ENCODE measurements around the gene IL10RB.
"Not testable (repeated sequence)": the region's sequence is repeated elsewhere in the genome, so short reads cannot be mapped to it uniquely, and the experiment has no call there.

The IL10RB gene

DNA sequence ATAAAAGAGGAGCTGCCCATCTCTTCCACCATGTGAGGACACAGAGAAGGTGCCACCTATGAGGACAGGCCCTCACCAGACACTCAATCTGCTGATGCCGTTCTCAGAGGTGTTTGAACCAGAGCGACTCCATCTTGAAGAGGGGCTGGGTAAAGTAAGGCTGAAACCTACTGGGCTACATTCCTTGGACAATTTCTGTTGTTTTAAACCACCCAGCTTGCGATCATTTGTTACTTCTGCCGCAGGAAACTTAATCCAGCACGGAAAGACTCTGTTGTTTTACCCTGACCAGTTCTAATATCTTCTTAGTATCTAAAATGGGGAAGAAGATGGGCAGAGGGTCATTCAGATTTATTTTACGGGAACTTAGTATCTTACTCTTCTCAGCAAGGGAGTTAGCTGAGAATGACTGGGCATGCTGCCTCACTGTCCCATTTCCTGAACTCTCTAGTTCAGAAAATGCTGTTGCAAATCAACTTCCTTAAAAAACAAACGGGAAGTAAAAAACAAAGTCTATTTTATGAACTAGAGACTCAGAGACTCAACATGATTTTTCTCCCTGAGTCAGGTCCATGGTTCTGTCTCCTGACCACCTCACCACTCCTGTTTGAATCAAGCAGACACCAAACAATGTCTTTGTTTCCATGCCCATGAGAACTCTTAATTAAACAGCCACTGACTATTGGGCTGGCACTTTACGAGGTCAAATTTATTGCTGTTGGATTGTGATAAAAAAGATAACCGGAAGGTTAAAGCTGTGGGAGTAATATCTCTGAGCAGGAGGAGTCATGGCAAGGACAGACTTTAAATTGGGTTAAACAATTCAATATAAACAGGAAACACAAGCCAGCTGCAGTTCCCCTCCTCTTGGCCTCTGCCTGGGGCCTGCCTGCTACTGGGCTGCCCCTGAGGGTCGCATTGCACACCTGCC, 34.8 kb downstream of the IL10RB start:
- in situ Hi-C loops (cut with HindIII; ENCODE audit: low sequenced_read_pairs) = no loop called here

GRCh38 chr21:33301632-33302002, 35.5 kb downstream of the IL10RB start:
- in situ Hi-C loops (cut with HindIII; ENCODE audit: low sequenced_read_pairs) = no loop called here

- in situ Hi-C loops (cut with HindIII; ENCODE audit: low sequenced_read_pairs) = no loop called here
Measured at GRCh38 chr21:33302055-33302454, 35.9 kb downstream of the IL10RB start.

DNA sequence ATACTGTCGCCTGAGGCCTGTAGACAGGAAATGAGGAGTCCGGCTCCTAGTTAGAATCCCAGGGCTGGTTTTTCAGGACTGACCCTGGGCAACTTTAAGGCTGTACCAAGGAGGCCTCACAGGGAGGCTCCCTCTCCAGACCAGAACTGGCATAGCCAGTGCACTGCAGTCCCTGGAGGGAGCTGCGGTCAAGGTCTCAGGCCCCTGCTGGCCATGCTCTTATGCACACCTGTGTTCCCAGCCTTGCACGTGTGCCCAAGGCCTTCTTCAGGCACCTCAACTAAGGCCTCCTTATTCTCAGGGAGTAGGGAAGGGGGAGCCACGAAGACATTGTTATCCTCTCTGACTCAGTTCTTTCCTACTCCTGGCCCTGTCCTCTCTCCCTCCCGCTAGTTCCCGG, 36.6 kb downstream of the IL10RB start:
- in situ Hi-C loops (cut with HindIII; ENCODE audit: low sequenced_read_pairs) = no loop called here

DNA sequence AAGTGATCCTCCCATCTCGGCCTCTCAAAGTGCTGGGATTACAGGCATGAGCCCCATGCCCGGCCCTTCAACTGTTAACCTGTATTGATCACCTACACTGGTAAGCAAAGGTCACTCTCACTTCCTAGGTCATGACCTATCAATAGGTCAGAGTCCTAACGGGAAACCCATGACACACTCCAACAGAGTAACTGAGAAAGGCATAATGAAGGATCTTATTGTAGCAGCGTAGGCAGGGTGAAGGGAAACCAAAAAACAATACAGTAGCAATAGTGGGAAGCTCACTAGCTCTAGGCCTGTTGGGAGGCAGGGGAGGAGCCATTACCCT, 39.1 kb downstream of the IL10RB start:
- in situ Hi-C loops (cut with HindIII; ENCODE audit: low sequenced_read_pairs) = no loop called here

GRCh38 chr21:33305938-33306337, 39.8 kb downstream of the IL10RB start:
- in situ Hi-C loops (cut with HindIII; ENCODE audit: low sequenced_read_pairs) = no loop called here

- in situ Hi-C loops (cut with HindIII; ENCODE audit: low sequenced_read_pairs) = no loop called here
Measured at GRCh38 chr21:33308586-33309490, 42.7 kb downstream of the IL10RB start.

DNA sequence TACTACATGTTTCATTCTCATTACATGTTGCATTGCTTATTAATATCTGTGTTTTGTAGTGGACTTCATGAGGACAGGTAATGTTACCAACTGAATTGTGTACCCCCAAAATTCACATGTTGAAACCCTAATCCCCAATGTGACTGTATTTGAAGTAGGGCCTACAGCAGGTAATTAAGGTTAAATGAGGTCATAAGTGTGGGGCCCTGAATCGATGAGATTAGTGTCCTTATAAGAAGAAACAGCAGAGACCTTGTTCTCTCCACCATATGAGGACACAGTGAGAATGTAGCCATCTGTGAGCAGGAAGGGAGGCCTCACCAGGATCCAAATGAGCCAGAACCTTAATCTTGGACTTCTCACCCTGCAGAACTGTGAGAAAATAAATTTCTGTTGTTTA, 43.6 kb downstream of the IL10RB start:
- in situ Hi-C loops (cut with HindIII; ENCODE audit: low sequenced_read_pairs) = loop anchor here (5.0 kb wide), 2 partner anchors 32 to 38 kb away; no protein-coding TSS in a partner anchor

DNA sequence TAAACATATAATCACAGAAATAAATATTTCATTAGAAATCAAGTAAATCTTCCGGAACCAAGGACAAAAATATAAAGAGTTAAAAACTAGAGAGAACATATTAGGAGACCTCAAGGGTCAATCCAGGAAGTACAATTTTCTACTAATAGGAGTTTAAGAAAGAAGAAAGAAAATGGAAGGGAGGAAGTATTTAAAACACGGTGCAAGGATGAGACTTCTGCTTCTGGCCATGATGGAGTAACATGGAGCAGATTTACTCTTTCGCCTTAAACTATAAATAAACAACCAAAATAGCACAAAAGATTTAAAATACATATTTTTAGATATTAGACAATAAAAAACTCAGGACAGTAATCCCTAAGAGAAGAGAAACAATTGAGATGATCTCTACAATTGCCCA, 46.0 kb downstream of the IL10RB start:
- in situ Hi-C loops (cut with HindIII; ENCODE audit: low sequenced_read_pairs) = loop anchor here (5.0 kb wide), 2 partner anchors 35 kb away; no protein-coding TSS in a partner anchor

DNA sequence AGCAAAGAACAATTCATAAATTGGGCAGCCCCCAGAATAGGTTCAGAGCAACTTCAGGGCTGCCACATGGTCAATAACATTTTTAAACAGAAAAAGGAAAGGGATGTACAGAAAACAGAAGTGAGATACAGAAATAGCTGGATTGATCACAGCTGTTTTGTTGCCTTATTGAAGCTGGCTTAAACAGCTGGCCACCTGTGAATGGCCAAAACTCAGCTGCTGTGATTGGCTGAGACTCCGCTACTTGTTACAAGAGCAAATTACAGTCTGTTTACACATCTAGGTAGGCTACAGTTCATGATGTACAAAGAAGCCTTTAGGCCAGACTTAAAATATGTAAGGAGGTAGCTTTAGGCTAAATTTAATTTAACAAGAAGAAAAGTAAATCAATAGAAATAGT, 47.0 kb downstream of the IL10RB start:
- in situ Hi-C loops (cut with HindIII; ENCODE audit: low sequenced_read_pairs) = loop anchor here (5.0 kb wide), 2 partner anchors 34 to 36 kb away; no protein-coding TSS in a partner anchor

DNA sequence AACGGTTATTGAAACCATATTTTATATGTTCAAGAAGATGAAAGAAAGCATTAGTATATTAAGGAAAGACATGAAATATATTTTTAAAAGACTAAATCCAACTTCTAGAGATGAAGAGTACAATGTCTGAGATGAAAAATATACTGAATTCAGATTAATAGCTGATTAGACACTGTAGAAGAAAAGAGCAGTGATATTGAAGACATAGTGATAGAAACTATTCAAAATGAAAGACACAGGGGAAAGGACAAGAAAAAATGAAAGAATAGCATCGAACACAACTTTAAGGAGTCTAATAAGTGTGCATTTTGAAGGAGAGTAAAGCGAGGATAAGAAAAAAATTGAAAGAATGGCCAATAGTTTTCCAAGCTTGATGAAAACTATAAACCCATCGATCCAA, 47.4 kb downstream of the IL10RB start:
- in situ Hi-C loops (cut with HindIII; ENCODE audit: low sequenced_read_pairs) = loop anchor here (5.0 kb wide), 2 partner anchors 34 to 36 kb away; no protein-coding TSS in a partner anchor

GRCh38 chr21:33314111-33314510, 47.9 kb downstream of the IL10RB start:
- in situ Hi-C loops (cut with HindIII; ENCODE audit: low sequenced_read_pairs) = loop anchor here (5.0 kb wide), 2 partner anchors 33 to 37 kb away; no protein-coding TSS in a partner anchor

DNA sequence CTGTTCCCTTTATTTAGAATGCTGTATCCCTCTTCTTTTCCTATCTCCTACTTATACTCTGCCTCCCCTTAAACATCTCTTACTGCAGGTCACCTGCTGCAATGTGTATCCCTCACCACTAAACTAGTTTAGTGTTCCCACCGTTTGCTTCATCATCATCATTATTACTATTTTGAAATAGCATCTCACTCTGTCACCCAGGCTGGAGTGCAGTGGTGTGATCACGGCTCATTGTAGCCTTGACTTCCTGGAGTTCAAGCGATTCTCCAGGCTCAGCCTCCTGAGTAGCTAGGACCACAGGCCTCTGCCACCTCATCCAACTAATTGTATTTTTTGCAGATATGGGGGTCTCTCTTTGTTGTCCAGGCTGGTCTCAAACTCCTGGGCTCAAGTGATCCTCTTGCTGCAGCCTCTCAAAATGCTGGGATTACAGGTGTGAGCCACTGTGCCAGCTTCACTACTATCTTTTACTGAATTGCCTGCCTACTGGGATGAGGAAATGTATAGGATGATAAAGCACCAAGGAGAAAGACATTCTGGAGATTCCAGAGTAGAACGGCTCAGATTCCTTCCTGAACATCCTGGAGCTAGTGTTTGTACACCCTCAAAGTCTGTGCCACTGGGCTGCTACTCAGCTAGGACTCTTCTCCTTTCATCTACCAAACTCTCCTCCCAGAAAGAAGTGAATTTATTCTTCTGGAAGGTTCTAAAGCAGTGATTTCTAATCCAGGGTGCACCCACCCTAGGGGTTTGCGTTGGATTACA, 50.0 kb downstream of the IL10RB start:
- in situ Hi-C loops (cut with HindIII; ENCODE audit: low sequenced_read_pairs) = no loop called here

DNA sequence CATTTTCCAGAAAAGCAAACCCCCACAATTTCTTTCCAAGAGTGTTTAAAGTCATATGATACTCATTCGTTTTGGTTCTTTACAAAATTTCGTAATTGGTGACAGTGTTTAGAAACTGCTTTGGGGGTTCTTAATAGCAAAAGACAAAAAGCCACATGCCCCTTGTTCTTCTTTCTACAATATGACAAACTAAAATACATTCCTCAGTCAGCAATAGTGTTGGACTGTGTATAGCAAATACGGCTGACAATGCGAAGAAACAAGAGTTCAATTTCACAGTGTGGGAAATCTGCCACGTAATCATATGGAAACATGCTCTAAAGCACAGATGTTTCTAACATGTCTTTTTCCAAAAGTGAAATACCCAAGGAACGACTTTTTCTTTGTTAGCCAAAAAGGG, 51.0 kb downstream of the IL10RB start:
- in situ Hi-C loops (cut with HindIII; ENCODE audit: low sequenced_read_pairs) = no loop called here

DNA sequence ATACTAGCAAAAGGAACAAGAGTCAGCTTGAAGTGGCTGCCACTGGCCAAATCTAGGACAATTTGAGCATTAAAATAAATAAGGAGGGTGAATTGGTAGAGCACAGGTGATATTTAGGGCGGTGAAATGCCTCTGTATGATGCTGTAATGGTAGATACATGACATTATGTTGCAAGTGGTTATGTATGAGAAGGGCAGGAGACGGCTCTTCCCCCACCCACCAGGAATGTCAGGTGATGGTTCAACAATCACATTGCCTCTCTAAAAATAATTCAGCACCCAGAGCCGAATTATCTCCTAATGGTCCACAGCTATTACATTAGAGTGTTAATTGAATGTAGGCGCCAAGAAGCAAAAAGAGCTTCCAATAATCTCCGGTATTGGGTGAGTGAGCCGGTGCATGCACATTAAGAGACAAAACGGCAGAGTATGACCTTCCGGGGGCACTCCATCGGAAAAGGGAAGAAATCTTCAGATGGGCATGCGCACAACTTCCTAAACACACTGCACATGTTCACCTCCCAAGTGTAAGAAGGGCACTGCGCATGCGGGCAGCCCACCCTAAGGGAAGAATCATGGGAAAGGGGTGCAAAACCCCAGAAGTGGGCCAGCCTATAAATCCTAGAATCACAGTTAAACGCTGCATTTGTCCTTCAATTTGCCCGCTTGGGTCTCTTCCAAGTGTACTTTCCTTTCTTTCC, 51.8 kb downstream of the IL10RB start:
- in situ Hi-C loops (cut with HindIII; ENCODE audit: low sequenced_read_pairs) = no loop called here

DNA sequence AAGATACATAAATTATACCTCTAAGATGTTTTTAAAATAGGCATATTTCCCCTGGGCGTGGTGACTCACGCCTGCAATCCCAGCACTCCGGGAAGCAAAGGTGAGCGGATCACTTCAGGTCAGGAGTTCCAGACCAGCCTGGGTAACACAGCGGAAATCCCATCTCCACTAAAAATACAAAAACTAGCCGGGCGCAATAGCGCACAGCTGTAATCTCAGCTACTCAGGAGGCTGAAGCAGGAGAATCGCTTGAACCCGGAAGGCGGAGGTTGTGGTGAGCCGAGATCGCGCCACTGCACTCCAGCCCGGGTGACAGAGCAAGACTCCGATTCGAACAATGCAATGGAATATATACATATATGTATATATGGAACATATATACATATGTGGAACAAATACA, 54.8 kb downstream of the IL10RB start:
- in situ Hi-C loops (cut with HindIII; ENCODE audit: low sequenced_read_pairs) = not testable (repeated sequence)

DNA sequence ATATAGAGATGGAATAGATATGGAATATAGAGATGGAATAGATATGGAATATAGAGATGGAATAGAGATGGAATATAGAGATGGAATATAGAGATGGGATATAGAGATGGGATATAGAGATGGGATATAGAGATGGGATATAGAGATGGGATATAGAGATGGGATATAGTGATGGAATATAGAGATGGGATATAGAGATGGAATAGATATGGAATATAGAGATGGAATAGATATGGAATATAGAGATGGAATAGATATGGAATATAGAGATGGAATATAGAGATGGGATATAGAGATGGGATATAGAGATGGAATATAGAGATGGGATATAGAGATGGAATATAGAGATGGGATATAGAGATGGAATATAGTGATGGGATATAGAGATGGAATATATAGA, 57.4 kb downstream of the IL10RB start:
- in situ Hi-C loops (cut with HindIII; ENCODE audit: low sequenced_read_pairs) = not testable (repeated sequence)

DNA sequence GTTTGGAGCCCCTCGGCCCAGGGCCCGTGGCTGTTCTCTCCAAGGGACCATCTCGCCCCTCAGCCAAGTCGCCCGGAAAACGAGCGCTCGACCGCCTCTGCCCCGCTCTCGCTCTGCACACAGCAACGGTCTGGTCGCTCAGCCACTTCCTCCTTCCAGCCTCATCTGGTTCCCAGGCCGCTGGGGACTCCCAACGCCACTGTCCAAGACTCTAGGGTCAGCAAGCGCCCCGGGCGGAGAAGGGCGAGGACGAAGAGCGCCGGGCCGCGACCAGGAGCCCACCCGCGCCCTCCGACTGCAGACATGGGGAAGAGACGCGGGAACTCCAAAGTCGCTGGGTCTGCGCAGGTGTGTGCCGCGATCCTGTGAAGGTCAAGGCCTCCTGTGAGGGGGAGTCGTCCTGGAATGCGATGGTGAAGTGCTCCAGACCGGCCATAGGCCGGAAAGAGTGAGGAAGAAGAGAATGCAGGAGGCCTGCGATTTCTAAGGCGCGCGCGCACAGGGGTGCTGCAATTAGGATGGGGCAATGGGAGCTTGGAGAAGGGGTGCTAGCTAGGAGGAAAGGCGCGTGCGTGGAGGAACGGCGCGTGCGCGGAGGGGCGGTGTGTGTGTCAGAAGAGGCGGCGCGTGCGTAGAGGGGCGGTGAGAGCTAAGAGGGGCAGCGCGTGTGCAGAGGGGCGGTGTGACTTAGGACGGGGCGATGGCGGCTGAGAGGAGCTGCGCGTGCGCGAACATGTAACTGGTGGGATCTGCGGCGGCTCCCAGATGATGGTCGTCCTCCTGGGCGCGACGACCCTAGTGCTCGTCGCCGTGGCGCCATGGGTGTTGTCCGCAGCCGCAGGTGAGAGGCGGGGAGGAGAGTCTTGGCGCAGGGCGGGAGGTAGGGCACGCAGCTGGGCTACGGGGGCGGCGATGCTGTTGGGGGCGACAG, 58.4 kb downstream of the IL10RB start, which contains the start of gene IFNAR1:
IFNAR1 (plus strand) TSS at position 680 of the 931 bp plus-strand sequence; CDS start at position 766, 86 bp downstream.
- in situ Hi-C loops (cut with HindIII; ENCODE audit: low sequenced_read_pairs) = no loop called here
